Measurements from ENCODE around the gene MED9.

MED9 gene

GRCh38 chr17:17508019-17508535 is 31.3 kb downstream of the MED9 start:
- H3K27ac ChIP-seq (ENCODE audit: extremely low read depth, low read depth, low read length) = no peak overlapping the region
- TF ChIP-seq ZNF501 (tag by site-specific recombination; IDR thresholded peaks at IDR 0.05) (no peak), ZNF626 (tag by site-specific recombination; IDR thresholded peaks at IDR 0.05) (no peak), ZNF341 (tag by site-specific recombination; IDR thresholded peaks at IDR 0.05; ENCODE audit: low read depth) (no peak), ZNF112 (tag by site-specific recombination; IDR thresholded peaks at IDR 0.05) (no peak), ZFP69B (tag by site-specific recombination; IDR thresholded peaks at IDR 0.05) (no peak)
- ChIA-PET CTCF (interaction anchor here (1.6 to 4.8 kb wide), 2 partner anchors 11 to 16 kb away, joined by 5 to 19 read pairs; partner anchors contain the start of gene RASD1), POLR2A (no interaction called here)
- H3K9me3 ChIP-seq (ENCODE audit: control insufficient read depth, insufficient read depth, low read depth, low read length) = no peaks in the 10 kb centered on the region
- H3K4me3 ChIP-seq (ENCODE audit: low read depth, low read length) = no peak overlapping the region
- H3K4me1 ChIP-seq (ENCODE audit: control insufficient read depth, insufficient read depth, low read length) = no peaks in the 10 kb centered on the region
- H3K36me3 ChIP-seq (ENCODE audit: control insufficient read depth in 2 of 2, insufficient read depth in 1 of 2, low read length in 2 of 2) = no peaks in the 10 kb centered on the region

GRCh38 chr17:17508646-17509591 is 32.1 kb downstream of the MED9 start:
- H3K9me3 ChIP-seq (ENCODE audit: control insufficient read depth, insufficient read depth, low read depth, low read length) = no peaks in the 10 kb centered on the region
- H3K4me3 ChIP-seq (ENCODE audit: low read depth, low read length) = no peak overlapping the region
- POLR2A ChIA-PET = interaction anchor here (2.8 kb wide), 1 partner anchor 12 kb away, joined by 13 read pairs; the partner anchor contains the start of gene RASD1
- CTCF ChIA-PET = interaction anchor here (0.6 to 4.8 kb wide), 4 partner anchors 8 to 49 kb away, joined by 3 to 19 read pairs (median 4); partner anchors contain the start of gene RASD1
- TF ChIP-seq ZNF677 (tag by site-specific recombination; IDR thresholded peaks at IDR 0.05) = no peak
- TF ChIP-seq ZNF610 (tag by site-specific recombination; IDR thresholded peaks at IDR 0.05; ENCODE audit: borderline replicate concordance) = no peak
- TF ChIP-seq ZNF513 (tag by site-specific recombination; IDR thresholded peaks at IDR 0.05) = no peak
- TF ChIP-seq ZBTB8A (tag by site-specific recombination; IDR thresholded peaks at IDR 0.05) = no peak
- TF ChIP-seq ZXDB (tag by site-specific recombination; IDR thresholded peaks at IDR 0.05) = no peak
- no peak for TF ChIP-seq PRDM4 (tag by site-specific recombination; IDR thresholded peaks at IDR 0.05)
- TF ChIP-seq, protein P1, sequence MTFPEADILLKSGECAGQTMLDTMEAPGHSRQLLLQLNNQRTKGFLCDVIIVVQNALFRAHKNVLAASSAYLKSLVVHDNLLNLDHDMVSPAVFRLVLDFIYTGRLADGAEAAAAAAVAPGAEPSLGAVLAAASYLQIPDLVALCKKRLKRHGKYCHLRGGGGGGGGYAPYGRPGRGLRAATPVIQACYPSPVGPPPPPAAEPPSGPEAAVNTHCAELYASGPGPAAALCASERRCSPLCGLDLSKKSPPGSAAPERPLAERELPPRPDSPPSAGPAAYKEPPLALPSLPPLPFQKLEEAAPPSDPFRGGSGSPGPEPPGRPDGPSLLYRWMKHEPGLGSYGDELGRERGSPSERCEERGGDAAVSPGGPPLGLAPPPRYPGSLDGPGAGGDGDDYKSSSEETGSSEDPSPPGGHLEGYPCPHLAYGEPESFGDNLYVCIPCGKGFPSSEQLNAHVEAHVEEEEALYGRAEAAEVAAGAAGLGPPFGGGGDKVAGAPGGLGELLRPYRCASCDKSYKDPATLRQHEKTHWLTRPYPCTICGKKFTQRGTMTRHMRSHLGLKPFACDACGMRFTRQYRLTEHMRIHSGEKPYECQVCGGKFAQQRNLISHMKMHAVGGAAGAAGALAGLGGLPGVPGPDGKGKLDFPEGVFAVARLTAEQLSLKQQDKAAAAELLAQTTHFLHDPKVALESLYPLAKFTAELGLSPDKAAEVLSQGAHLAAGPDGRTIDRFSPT (tag by site-specific recombination; IDR thresholded peaks at IDR 0.05) = no peak
- TF ChIP-seq ZNF37A (tag by site-specific recombination; IDR thresholded peaks at IDR 0.05) = no peak
- no peak for TF ChIP-seq ZNF302 (tag by site-specific recombination; IDR thresholded peaks at IDR 0.05; ENCODE audit: low read depth)
- TF ChIP-seq ZNF26 (tag by site-specific recombination; IDR thresholded peaks at IDR 0.05) = no peak
- no peaks in the 10 kb centered on the region for H3K36me3 ChIP-seq (ENCODE audit: control insufficient read depth in 2 of 2, insufficient read depth in 1 of 2, low read length in 2 of 2)
- no peak overlapping the region for H3K27ac ChIP-seq (ENCODE audit: extremely low read depth, low read depth, low read length)
- no peaks in the 10 kb centered on the region for H3K4me1 ChIP-seq (ENCODE audit: control insufficient read depth, insufficient read depth, low read length)
